KOPT-K1 (cell line): ENCODE measurements around the gene NAGA.

ENCODE experiments used
- H3K27ac ChIP-seq: fragments of 200-600 bp; sonication (generic); 2 replicates; pipeline ENCODE4 v1.5.1; 2016; ENCODE audit warnings: antibody characterized with exemption, mild to moderate bottlenecking, low read depth, low read length; ENCODE audit not compliant: poor library complexity, severe bottlenecking
- H3K36me3 ChIP-seq: fragments of 200-600 bp; sonication (generic); 2 replicates; pipeline ENCODE4 v1.5.1; 2017; ENCODE audit warnings: antibody characterized with exemption, mild to moderate bottlenecking, low read length, moderate library complexity; ENCODE audit not compliant: insufficient read depth
- H3K9me3 ChIP-seq: fragments of 200-600 bp; sonication (generic); 2 replicates; pipeline ENCODE4 v1.5.1; 2017; ENCODE audit warnings: antibody characterized with exemption, low read length, mild to moderate bottlenecking; ENCODE audit not compliant: insufficient read depth, poor library complexity, severe bottlenecking

The NAGA gene

GRCh38 chr22:42066937-42067336 lies 3.7 kb downstream of the NAGA start:
- no peaks in the 10 kb centered on the region for H3K9me3 ChIP-seq
- no peak overlapping the region for H3K27ac ChIP-seq
- peaks cover 16% of the 10 kb centered on the region; the same call in 1 of the 2 replicates for H3K36me3 ChIP-seq

DNA sequence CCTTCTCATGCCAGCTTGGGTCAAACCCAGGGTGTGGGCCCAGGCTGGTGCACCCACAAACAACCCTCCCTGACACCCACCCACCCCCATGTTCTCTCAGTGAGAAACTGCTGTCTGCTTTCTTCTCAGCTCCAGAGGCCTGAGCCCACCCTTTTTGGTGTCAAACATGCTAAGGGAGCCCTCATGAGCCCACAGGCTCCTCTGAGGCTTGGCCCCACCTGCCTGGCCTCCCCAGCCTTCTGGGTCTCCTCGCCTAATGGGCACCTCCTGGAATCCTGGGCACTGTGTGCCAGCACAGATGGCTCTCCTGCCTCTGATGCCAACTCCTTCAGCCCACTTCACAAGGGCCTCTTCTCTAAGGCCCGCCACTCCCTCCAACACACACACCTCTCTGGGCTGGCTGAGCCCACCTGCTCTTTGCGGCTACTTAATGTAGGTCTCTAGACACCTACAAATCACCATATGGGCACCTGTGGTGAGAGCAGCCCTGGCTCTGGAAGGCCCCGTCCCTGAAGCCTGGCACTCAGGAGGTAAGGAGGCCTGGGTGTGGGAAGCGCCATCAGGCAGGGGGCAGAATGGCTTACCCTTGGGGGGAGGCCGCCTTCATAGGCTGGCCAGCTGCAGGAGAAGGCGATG lies 4.4 kb downstream of the NAGA start:
- H3K36me3 ChIP-seq: peaks cover 20% of the 10 kb centered on the region; the same call in 1 of the 2 replicates
- no peak overlapping the region for H3K27ac ChIP-seq
- H3K9me3 ChIP-seq: no peaks in the 10 kb centered on the region

DNA sequence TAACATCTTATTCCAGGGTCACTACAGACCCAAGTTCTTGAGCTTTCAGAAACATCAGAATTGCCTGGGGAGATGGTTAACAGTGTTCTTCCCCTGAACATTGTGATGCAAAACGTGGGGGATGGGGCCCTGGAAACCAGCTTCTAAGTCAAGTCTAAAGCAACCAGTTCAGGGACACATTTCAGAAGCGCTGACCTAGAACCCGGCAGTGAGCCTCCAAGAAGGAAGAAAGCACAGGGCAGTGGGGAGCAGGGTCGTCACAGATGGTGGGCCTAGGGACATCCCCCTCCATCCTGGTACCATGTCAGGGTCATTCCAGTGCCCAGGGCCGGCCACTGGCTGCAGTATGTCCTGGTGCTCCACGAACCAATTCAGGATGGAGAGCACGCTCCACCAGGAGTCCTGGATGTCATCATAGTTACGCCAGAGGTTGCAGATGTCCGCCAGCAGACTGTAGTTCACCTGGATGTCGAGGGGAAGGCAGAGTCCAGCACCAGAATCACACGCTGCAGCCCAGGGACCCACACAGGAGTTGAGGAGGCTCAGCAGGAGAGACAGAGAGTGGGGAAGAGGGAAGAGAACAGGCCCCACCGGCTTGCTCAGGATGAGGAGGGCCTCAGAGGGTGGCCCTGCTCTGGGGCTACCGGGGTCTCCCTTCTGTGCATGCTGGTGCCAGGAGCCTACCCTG lies 5.0 kb downstream of the NAGA start:
- H3K9me3 ChIP-seq: no peaks in the 10 kb centered on the region
- no peak overlapping the region for H3K27ac ChIP-seq
- H3K36me3 ChIP-seq: peaks cover 25% of the 10 kb centered on the region; the same call in 1 of the 2 replicates

- Histone ChIP-seq H3K27ac (no peak overlapping the region), H3K9me3 (no peaks in the 10 kb centered on the region), H3K36me3 (peaks cover 35% of the 10 kb centered on the region; the same call in 1 of the 2 replicates)
Observed at GRCh38 chr22:42064629-42065028, 6.0 kb downstream of the NAGA start.

- no peak overlapping the region for H3K27ac ChIP-seq
- H3K9me3 ChIP-seq: peaks cover 10% of the 10 kb centered on the region
- peaks cover 38% of the 10 kb centered on the region; the same call in 1 of the 2 replicates for H3K36me3 ChIP-seq
Observed at GRCh38 chr22:42062506-42063170, 8.0 kb downstream of the NAGA start.

- no peak overlapping the region for H3K27ac ChIP-seq
- H3K36me3 ChIP-seq: peaks cover 30% of the 10 kb centered on the region; the same call in 1 of the 2 replicates
- peaks cover 23% of the 10 kb centered on the region for H3K9me3 ChIP-seq
Observed at GRCh38 chr22:42061041-42061440, 9.6 kb downstream of the NAGA start.

DNA sequence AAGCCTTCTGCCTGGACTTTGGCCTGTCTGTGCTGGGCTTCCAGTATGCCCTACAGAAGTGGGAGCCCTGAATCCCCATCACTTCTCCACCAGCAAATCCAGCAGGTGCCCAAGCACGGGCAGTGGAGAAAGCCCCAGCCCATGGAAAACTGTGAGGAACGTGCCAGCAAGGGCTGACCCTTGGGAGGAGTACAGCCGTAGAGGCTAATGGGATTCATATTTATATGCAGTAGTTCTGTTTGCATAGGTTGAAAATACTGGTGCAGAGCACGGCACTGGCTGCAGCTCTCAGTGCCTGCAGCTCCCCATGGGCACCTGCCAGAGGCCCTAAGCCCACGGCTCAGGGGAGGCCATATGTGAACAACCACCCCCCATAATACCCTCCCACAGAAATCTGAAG lies 10.1 kb downstream of the NAGA start:
- Histone ChIP-seq H3K36me3 (peaks cover 27% of the 10 kb centered on the region; the same call in 1 of the 2 replicates), H3K9me3 (peaks cover 23% of the 10 kb centered on the region), H3K27ac (no peak overlapping the region)

DNA sequence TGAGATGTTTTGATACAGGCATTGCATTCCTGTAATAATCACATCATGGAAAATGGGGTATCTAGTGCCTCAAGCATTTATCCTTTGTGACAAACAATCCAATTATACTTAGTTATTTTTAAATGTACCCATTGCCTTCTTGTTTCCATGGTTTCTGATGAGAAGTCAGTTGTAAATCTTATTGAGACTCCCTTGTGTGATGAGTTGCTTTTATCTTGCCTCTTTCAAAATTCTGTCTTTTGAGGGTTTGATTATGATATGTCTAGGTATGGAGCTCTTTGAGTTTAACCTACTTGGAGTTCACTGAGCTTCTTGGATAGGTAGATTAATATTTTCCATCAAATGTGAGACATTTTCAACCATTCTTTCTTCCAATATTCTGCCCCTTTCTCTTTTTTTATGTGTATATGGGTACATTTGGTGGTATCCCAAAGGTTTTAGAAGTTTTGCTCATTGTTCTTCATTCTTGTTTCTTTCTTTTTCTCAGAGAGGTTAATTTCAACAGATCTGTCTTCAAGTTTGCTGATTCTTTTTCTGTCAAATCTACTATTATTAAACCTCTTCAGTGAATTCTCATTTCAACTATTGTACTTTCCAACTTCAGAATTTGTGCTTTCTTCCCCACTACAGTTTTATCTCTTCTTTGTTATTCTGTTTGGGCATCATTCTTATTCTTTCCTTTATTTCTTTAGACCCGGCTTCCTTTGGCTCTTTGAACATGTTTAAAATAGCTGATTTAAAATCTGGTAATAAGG lies 13.7 kb downstream of the NAGA start:
- Histone ChIP-seq H3K27ac (no peak overlapping the region), H3K36me3 (peaks cover 22% of the 10 kb centered on the region; the same call in 1 of the 2 replicates), H3K9me3 (peaks cover 23% of the 10 kb centered on the region)

DNA sequence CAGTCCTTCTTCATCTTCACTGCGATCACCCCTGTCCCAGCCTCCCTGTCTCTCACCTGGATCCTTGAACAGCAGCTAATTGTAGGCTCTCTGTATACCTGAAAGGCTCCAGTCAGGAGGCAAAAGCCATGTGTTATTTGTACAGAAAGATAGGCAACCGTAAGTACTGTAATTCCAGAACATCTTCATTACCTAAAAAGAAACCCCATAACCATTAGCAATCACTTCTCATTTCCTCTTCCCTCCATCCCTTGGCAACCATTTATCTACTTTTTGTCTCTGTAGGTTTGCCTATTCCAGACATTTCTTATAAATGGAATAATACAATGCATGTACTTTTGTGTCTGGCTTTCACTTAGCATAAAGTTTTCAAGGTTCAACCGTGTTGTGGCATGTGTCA lies 17.8 kb downstream of the NAGA start:
- H3K9me3 ChIP-seq: peaks cover 14% of the 10 kb centered on the region
- H3K36me3 ChIP-seq: no peaks in the 10 kb centered on the region
- no peak overlapping the region for H3K27ac ChIP-seq

GRCh38 chr22:42050641-42051180 lies 19.9 kb downstream of the NAGA start:
- H3K36me3 ChIP-seq: no peaks in the 10 kb centered on the region
- H3K27ac ChIP-seq: no peak overlapping the region
- H3K9me3 ChIP-seq: no peaks in the 10 kb centered on the region

DNA sequence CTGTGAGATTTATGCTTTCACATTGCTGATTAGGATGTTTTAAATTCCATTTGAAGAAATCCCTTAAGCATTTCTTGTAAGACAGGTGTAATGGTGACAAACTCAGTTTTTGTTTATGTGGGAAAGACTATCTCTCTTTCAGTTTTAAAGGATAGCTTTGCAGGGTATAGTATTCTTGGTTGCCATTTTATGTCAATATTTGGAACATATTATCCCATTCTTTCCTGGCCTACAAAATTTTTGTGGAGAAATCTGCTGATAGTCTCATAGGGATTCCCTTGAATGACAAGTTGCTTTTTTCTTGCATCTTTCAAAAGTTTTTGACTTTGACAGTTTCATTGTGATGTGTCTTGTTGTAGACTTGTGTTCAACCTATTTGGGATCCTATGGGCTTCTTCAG lies 28.8 kb downstream of the NAGA start:
- Histone ChIP-seq H3K27ac (no peak overlapping the region), H3K36me3 (no peaks in the 10 kb centered on the region), H3K9me3 (peaks cover 20% of the 10 kb centered on the region)

- Histone ChIP-seq H3K27ac (no peak overlapping the region), H3K9me3 (peaks cover 31% of the 10 kb centered on the region), H3K36me3 (no peaks in the 10 kb centered on the region)
Observed at GRCh38 chr22:42039271-42039670, 31.3 kb downstream of the NAGA start.

- H3K27ac ChIP-seq: no peak overlapping the region
- peaks cover 34% of the 10 kb centered on the region for H3K9me3 ChIP-seq
- no peaks in the 10 kb centered on the region for H3K36me3 ChIP-seq
Observed at GRCh38 chr22:42035256-42035655, 35.4 kb downstream of the NAGA start.

DNA sequence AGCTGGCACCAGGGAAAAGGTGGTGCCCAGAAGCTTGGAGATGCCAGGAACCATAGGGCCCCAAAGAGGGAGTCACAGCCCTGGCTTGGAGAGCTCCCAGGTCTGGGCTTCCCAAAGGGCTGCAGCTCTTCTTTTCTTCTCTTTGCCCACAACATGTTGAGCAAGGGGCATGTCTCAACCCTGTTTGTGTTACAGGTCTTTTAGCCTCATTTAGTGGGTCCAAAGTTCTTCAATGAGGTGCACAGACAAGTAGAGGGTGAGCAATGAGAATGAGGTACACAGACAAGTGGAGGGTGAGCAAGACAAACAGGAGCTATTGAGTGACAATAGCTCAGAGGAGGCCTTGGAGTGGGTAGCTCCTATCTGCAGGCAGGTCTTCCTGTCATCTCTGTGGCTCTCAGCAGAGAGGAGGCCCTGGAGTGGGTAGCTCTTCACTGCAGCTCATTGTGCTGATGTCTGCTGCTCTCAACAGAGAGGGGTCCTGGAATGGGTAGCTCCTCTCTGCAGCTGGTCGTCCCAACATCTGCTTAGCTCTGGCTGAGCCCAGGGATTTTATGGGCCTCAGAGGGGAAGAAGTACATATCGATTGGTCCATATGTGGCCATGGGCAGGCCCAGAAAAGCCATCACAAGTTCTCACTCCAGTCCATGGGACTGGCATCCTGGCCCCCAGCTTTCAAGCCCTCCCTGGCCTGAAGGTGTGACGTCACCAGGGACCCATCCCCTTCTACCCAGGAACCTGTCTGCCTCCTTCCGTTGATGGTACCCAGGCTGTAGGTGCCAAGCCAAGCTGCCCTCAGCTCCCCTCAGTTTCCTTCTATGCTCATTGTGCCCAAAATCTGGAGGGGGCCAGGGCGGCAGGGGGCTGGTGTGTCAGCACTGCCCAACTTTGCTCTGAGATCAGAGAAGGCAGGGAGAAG lies 37.1 kb downstream of the NAGA start:
- peaks cover 34% of the 10 kb centered on the region for H3K9me3 ChIP-seq
- no peak overlapping the region for H3K27ac ChIP-seq

More for the DNA sequence above, 37.1 kb downstream of the NAGA start:
- no peaks in the 10 kb centered on the region for H3K36me3 ChIP-seq
